ENCODE measurements around the gene PCMTD2. TPM values are rescaled to one million over a fixed set of nuclear protein-coding genes. Genes with fewer than 3 reads are reported as not detected.

Gene PCMTD2
- total and polyA plus RNA-seq, 2 of the 13 experiments (the other 11 are each of a cell fraction or from before 2014, with no cell fraction given), result 47.0 to 76.9 TPM

DNA sequence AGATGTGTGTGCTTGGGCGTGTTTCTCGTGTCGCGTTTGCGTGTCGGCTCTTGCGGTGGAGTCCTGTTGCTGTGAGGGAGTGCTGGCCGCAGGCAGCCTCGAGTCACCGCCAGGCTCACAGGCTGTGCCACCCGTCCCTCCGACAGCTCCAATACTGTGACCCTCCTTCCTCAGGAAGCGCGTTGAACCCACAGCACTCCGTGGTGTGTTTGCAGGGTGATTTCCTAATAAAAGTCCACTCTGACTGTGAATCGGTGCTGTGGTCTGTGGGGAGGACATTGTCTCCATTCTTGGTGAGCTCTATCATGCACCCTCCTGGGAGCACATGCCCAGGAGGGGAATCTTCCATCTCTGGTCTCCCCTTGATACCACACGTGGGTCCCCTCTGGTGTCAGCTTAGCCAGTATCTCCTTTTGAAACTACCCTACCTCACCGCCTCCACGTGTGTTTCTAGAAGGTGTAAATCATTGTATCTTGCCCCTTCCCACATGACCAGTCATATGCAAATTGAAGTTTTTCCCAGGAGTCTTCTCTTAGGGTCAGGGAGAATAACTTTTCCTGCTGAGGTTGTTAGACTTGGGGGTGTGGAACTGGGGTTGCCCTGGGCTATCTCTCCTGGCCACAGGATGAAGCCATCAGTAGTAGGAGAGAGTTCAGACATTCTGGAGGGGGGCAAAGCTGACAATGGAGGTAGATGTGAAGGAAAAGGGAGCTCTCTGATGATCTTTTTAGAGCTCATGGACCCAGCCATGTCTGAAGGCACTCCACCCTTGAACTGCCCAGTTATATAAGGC lies 13.3 kb upstream of the PCMTD2 start (continued):
- TF ChIP-seq, protein P1, sequence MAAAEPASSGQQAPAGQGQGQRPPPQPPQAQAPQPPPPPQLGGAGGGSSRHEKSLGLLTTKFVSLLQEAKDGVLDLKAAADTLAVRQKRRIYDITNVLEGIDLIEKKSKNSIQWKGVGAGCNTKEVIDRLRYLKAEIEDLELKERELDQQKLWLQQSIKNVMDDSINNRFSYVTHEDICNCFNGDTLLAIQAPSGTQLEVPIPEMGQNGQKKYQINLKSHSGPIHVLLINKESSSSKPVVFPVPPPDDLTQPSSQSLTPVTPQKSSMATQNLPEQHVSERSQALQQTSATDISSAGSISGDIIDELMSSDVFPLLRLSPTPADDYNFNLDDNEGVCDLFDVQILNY (CRISPR knock-in tag; conservative IDR thresholded peaks at IDR 0.05), result peak; percentile 39; the same call in 1 of the 2 replicates
- TF ChIP-seq ZNF230 (CRISPR knock-in tag; IDR thresholded peaks at IDR 0.05) (0 out of 2 replicates have a peak, but pooled peaks have one; percentile 12), ZBTB38 (CRISPR knock-in tag; IDR thresholded peaks at IDR 0.05) (peak; percentile 89), HNF4G (IDR thresholded peaks at IDR 0.05; ENCODE audit: borderline replicate concordance, low read depth, low read length) (no peak), HNF4G (CRISPR knock-in tag; IDR thresholded peaks at IDR 0.05; ENCODE audit: borderline replicate concordance, low read depth) (0 out of 2 replicates have a peak, but pooled peaks have one; percentile 17), TOPORS (CRISPR knock-in tag; IDR thresholded peaks at IDR 0.05) (0 out of 2 replicates have a peak, but pooled peaks have one; percentile 23), ZNF543 (CRISPR knock-in tag; IDR thresholded peaks at IDR 0.05) (peak; percentile 13; the same call in 1 of the 2 replicates), RFXANK (CRISPR knock-in tag; IDR thresholded peaks at IDR 0.05) (no peak), CEBPB (IDR thresholded peaks at IDR 0.05; ENCODE audit: borderline replicate concordance, low read depth, low read length) (no peak), MYNN (CRISPR knock-in tag; IDR thresholded peaks at IDR 0.05; ENCODE audit: low read depth) (no peak), SMAD9 (CRISPR knock-in tag; IDR thresholded peaks at IDR 0.05) (0 out of 2 replicates have a peak, but pooled peaks have one; percentile 14), KDM3A (CRISPR knock-in tag; IDR thresholded peaks at IDR 0.05; ENCODE audit: low read depth) (no peak), PCBP1 (IDR thresholded peaks at IDR 0.05; ENCODE audit: borderline replicate concordance, low read depth, low read length) (no peak), ZNF232 (CRISPR knock-in tag; IDR thresholded peaks at IDR 0.05; ENCODE audit: borderline replicate concordance) (0 out of 2 replicates have a peak, but pooled peaks have one; percentile 13)
- TF ChIP-seq, protein P2, sequence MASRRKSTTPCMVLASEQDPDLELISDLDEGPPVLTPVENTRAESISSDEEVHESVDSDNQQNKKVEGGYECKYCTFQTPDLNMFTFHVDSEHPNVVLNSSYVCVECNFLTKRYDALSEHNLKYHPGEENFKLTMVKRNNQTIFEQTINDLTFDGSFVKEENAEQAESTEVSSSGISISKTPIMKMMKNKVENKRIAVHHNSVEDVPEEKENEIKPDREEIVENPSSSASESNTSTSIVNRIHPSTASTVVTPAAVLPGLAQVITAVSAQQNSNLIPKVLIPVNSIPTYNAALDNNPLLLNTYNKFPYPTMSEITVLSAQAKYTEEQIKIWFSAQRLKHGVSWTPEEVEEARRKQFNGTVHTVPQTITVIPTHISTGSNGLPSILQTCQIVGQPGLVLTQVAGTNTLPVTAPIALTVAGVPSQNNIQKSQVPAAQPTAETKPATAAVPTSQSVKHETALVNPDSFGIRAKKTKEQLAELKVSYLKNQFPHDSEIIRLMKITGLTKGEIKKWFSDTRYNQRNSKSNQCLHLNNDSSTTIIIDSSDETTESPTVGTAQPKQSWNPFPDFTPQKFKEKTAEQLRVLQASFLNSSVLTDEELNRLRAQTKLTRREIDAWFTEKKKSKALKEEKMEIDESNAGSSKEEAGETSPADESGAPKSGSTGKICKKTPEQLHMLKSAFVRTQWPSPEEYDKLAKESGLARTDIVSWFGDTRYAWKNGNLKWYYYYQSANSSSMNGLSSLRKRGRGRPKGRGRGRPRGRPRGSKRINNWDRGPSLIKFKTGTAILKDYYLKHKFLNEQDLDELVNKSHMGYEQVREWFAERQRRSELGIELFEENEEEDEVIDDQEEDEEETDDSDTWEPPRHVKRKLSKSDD (CRISPR knock-in tag; IDR thresholded peaks at IDR 0.05; ENCODE audit: low read depth), result no peak
- TF ChIP-seq, protein P3, sequence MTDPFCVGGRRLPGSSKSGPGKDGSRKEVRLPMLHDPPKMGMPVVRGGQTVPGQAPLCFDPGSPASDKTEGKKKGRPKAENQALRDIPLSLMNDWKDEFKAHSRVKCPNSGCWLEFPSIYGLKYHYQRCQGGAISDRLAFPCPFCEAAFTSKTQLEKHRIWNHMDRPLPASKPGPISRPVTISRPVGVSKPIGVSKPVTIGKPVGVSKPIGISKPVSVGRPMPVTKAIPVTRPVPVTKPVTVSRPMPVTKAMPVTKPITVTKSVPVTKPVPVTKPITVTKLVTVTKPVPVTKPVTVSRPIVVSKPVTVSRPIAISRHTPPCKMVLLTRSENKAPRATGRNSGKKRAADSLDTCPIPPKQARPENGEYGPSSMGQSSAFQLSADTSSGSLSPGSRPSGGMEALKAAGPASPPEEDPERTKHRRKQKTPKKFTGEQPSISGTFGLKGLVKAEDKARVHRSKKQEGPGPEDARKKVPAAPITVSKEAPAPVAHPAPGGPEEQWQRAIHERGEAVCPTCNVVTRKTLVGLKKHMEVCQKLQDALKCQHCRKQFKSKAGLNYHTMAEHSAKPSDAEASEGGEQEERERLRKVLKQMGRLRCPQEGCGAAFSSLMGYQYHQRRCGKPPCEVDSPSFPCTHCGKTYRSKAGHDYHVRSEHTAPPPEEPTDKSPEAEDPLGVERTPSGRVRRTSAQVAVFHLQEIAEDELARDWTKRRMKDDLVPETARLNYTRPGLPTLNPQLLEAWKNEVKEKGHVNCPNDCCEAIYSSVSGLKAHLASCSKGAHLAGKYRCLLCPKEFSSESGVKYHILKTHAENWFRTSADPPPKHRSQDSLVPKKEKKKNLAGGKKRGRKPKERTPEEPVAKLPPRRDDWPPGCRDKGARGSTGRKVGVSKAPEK (CRISPR knock-in tag; IDR thresholded peaks at IDR 0.05; ENCODE audit: borderline replicate concordance), result 0 out of 2 replicates have a peak, but pooled peaks have one; percentile 7
- TF ChIP-seq, protein P4, sequence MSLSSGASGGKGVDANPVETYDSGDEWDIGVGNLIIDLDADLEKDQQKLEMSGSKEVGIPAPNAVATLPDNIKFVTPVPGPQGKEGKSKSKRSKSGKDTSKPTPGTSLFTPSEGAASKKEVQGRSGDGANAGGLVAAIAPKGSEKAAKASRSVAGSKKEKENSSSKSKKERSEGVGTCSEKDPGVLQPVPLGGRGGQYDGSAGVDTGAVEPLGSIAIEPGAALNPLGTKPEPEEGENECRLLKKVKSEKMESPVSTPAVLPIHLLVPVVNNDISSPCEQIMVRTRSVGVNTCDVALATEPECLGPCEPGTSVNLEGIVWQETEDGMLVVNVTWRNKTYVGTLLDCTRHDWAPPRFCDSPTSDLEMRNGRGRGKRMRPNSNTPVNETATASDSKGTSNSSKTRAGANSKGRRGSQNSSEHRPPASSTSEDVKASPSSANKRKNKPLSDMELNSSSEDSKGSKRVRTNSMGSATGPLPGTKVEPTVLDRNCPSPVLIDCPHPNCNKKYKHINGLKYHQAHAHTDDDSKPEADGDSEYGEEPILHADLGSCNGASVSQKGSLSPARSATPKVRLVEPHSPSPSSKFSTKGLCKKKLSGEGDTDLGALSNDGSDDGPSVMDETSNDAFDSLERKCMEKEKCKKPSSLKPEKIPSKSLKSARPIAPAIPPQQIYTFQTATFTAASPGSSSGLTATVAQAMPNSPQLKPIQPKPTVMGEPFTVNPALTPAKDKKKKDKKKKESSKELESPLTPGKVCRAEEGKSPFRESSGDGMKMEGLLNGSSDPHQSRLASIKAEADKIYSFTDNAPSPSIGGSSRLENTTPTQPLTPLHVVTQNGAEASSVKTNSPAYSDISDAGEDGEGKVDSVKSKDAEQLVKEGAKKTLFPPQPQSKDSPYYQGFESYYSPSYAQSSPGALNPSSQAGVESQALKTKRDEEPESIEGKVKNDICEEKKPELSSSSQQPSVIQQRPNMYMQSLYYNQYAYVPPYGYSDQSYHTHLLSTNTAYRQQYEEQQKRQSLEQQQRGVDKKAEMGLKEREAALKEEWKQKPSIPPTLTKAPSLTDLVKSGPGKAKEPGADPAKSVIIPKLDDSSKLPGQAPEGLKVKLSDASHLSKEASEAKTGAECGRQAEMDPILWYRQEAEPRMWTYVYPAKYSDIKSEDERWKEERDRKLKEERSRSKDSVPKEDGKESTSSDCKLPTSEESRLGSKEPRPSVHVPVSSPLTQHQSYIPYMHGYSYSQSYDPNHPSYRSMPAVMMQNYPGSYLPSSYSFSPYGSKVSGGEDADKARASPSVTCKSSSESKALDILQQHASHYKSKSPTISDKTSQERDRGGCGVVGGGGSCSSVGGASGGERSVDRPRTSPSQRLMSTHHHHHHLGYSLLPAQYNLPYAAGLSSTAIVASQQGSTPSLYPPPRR (CRISPR knock-in tag; IDR thresholded peaks at IDR 0.05; ENCODE audit: borderline replicate concordance), result no peak
